Measurements from ENCODE around the gene IPCEF1.

DNA sequence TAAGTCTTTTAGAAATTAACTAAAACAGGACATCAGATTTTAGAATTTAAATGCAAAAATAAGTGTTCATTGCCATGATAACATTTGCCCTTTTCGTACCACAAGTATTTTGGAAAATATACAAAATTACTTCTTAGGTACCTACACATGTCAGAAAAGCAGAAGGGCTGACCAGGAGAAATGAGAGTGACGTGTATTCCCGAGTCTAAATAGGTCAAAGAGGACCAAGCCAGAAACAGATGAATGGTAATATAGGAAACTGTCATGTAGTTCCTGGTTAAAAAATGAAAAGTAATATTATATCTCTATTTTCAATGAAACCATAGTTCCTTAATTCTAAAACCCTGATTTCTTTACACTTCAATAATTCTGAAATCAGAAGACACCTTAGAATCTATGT is 126.2 kb downstream of the IPCEF1 start:
- TF ChIP-seq, protein P1, sequence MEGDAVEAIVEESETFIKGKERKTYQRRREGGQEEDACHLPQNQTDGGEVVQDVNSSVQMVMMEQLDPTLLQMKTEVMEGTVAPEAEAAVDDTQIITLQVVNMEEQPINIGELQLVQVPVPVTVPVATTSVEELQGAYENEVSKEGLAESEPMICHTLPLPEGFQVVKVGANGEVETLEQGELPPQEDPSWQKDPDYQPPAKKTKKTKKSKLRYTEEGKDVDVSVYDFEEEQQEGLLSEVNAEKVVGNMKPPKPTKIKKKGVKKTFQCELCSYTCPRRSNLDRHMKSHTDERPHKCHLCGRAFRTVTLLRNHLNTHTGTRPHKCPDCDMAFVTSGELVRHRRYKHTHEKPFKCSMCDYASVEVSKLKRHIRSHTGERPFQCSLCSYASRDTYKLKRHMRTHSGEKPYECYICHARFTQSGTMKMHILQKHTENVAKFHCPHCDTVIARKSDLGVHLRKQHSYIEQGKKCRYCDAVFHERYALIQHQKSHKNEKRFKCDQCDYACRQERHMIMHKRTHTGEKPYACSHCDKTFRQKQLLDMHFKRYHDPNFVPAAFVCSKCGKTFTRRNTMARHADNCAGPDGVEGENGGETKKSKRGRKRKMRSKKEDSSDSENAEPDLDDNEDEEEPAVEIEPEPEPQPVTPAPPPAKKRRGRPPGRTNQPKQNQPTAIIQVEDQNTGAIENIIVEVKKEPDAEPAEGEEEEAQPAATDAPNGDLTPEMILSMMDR (conservative IDR thresholded peaks at IDR 0.05; ENCODE audit: low read depth, low read length) = no peak
- TF ChIP-seq RAD21 (IDR thresholded peaks at IDR 0.05; ENCODE audit: low read length) = no peak
- no peak for TF ChIP-seq MAFK (IDR thresholded peaks at IDR 0.05; ENCODE audit: low read depth, low read length)
- no peak for TF ChIP-seq RFX5 (IDR thresholded peaks at IDR 0.05; ENCODE audit: low read depth, low read length)
- no peak for TF ChIP-seq CHD1 (IDR thresholded peaks at IDR 0.05; ENCODE audit: low read depth, low read length)
- no peak for TF ChIP-seq MAZ (IDR thresholded peaks at IDR 0.05; ENCODE audit: borderline replicate concordance, low read depth, low read length)
- no peak for TF ChIP-seq MXI1 (IDR thresholded peaks at IDR 0.05; ENCODE audit: borderline replicate concordance, low read depth, low read length)
- TF ChIP-seq POLR2A (IDR thresholded peaks at IDR 0.05; ENCODE audit: low read depth, low read length) = no peak
